K562 (cell line): ENCODE results near the gene MMP28. TPM values are rescaled to one million over a fixed set of nuclear protein-coding genes. Genes with fewer than 3 reads are reported as not detected.

Source experiments
- ATF4 ChIP-seq: fragments of 450-650 bp; formaldehyde crosslinking; IDR thresholded peaks from 2 replicates; pipeline ENCODE4 v1.4.0; 2022; ENCODE audit warnings: mild to moderate bottlenecking, moderate library complexity
- ESRRA ChIP-seq: fragments of 450-650 bp; IDR thresholded peaks from 2 replicates; pipeline ENCODE4 v1.6.1; 2014; ENCODE audit warnings: low read depth, mild to moderate bottlenecking, moderate library complexity, borderline replicate concordance
- JUNB ChIP-seq: fragments of 450-650 bp; formaldehyde crosslinking; conservative IDR thresholded peaks from 2 replicates; pipeline ENCODE4 v1.4.0; 2020; ENCODE audit warnings: mild to moderate bottlenecking
- NFIC ChIP-seq: fragments of 450-650 bp; IDR thresholded peaks from 2 replicates; pipeline ENCODE4 v1.6.1; 2017; ENCODE audit warnings: mild to moderate bottlenecking, inconsistent platforms
- PHB2 ChIP-seq: fragments of 450-650 bp; IDR thresholded peaks from 2 replicates; pipeline ENCODE4 v1.6.1; 2017; ENCODE audit warnings: low read depth
- POLR3A ChIP-seq: IDR thresholded peaks from 2 replicates; pipeline ENCODE4 v1.6.1; 2011; ENCODE audit warnings: borderline replicate concordance, mild to moderate bottlenecking, moderate library complexity; ENCODE audit not compliant: insufficient read length, insufficient read depth; ENCODE audit errors: extremely low read depth
- RAD21 ChIP-seq, 2 experiments: fragments of 250-450 bp in 1 of 2; fragments of 450-650 bp in 1 of 2; sonication (Bioruptor Pico) in 1 of 2; formaldehyde crosslinking in 1 of 2; IDR thresholded peaks in 1 of 2; conservative IDR thresholded peaks in 1 of 2; 2 replicates each; pipeline versions ENCODE4 v1.4.0 to v1.8.0; 2020 to 2022; ENCODE audit warnings: mild to moderate bottlenecking in 2 of 2, moderate library complexity in 1 of 2
- RBM25 ChIP-seq: fragments of 200-400 bp; formaldehyde crosslinking; IDR thresholded peaks from 2 replicates; pipeline ENCODE4 v1.6.1; 2018; ENCODE audit warnings: low read length, low read depth, moderate library complexity; ENCODE audit not compliant: severe bottlenecking
- RFX5 ChIP-seq: IDR thresholded peaks from 2 replicates; pipeline ENCODE4 v1.6.1; 2011; ENCODE audit warnings: low read depth, mild to moderate bottlenecking, improper control_type of control experiment, low read length
- RHOXF2B ChIP-seq: fragments of 250-450 bp; sonication (Bioruptor Pico); conservative IDR thresholded peaks from 2 replicates; pipeline ENCODE4 v1.5.1; 2021
- SMAD4 ChIP-seq: fragments of 250-450 bp; sonication (Bioruptor Pico); conservative IDR thresholded peaks from 2 replicates; pipeline ENCODE4 v1.8.0; 2021; ENCODE audit warnings: inconsistent platforms, mild to moderate bottlenecking, moderate library complexity
- SRF ChIP-seq, 2 experiments: fragments of 250-450, 450-650 bp in 1 of 2; sonication (Bioruptor Pico) in 1 of 2; sonication (generic) in 1 of 2; formaldehyde crosslinking; IDR thresholded peaks; 2 replicates each; pipeline versions ENCODE4 v1.5.0 to v1.5.1; 2020 to 2022; ENCODE audit warnings: mild to moderate bottlenecking in 1 of 2, missing genetic modification reagents in 1 of 2
- SRSF7 ChIP-seq: fragments of 200-400 bp; formaldehyde crosslinking; optimal IDR thresholded peaks from 2 replicates; pipeline ENCODE3; 2017; ENCODE audit warnings: mild to moderate bottlenecking, low read depth, low read length
- U2AF1 ChIP-seq: fragments of 200-400 bp; formaldehyde crosslinking; optimal IDR thresholded peaks from 2 replicates; pipeline ENCODE3; 2017; ENCODE audit warnings: mild to moderate bottlenecking, low read depth, low read length, moderate library complexity
- XRCC4 ChIP-seq: IDR thresholded peaks from one replicate; pipeline ENCODE4 v1.6.1; 2011; ENCODE audit not compliant: insufficient read depth, insufficient read length; ENCODE audit errors: extremely low read depth
- ZNF239 ChIP-seq: fragments of 250-450 bp; sonication (Bioruptor Pico); IDR thresholded peaks from 2 replicates; pipeline ENCODE4 v1.4.0; 2020; ENCODE audit warnings: mild to moderate bottlenecking
- ZNF347 ChIP-seq: fragments of 450-650 bp; formaldehyde crosslinking; IDR thresholded peaks from 2 replicates; pipeline ENCODE4 v1.4.0; 2020; ENCODE audit warnings: low read depth, mild to moderate bottlenecking, moderate library complexity
- ZNF407 ChIP-seq: fragments of 450-650 bp; IDR thresholded peaks from 2 replicates; pipeline ENCODE4 v1.6.1; 2016; ENCODE audit warnings: low read depth
- polyA plus RNA-seq, 8 experiments: library from polyadenylated mRNA; depleted of rRNA in 4 of 8; stranded (reverse) in 5 of 8; unstranded in 3 of 8; fragments of >200 nt; fragmentation: Nextera tagmentation in 2 of 8; fragmentation: Illumina TruSeq in 1 of 8; extraction: Ambion mirVana in 2 of 8; extraction: Trizol in 1 of 8; gene quantifications; 2 replicates each; pipeline versions ENCODE4 v1.2.1 to v1.2.3, GENCODE V29; 2011 to 2014; ENCODE audit warnings: inconsistent platforms in 1 of 8, missing spikeins in 1 of 8
- total RNA-seq, 7 experiments: library from RNA; depleted of rRNA in 6 of 7; stranded (reverse); fragments of >200 nt in 6 of 7; fragmentation: Illumina TruSeq in 2 of 7; extraction: Trizol in 2 of 7; gene quantifications; 2 replicates each; pipeline versions ENCODE4 v1.2.1 to v1.2.3, GENCODE V29; 2011 to 2021; ENCODE audit warnings: low replicate concordance in 1 of 7

MMP28 gene
- total and polyA plus RNA-seq, 9 of the 15 experiments (the other 6 are each of a cell fraction or from before 2014, with no cell fraction given): not detected

GRCh38 chr17:35808962-35809854, 13.8 kb upstream of the MMP28 start, which contains the start of gene TAF15 (continued):
- TF ChIP-seq RAD21 (CRISPR knock-in tag; conservative IDR thresholded peaks at IDR 0.05 in 1 of 2, IDR thresholded peaks at IDR 0.05 in 1 of 2) (peak; percentile 32 to 47; a peak in 3 of 4 replicates), ZNF239 (CRISPR knock-in tag) (0 out of 2 replicates have a peak, but pooled peaks have one; percentile 6), ATF4 (CRISPR knock-in tag) (peak; percentile 50; the same call in 1 of the 2 replicates), XRCC4 (no peak), JUNB (CRISPR knock-in tag) (peak; percentile 45; the same call in 1 of the 2 replicates), SRF (CRISPR knock-in tag; IDR thresholded peaks at IDR 0.05) (peak; percentile 61 to 65; a peak in 3 of 4 replicates), SMAD4 (CRISPR knock-in tag) (peak; percentile 79), SRSF7 (no peak), RFX5 (no peak), RHOXF2B (CRISPR knock-in tag) (no peak), ESRRA (peak; percentile 56; the same call in 1 of the 2 replicates), NFIC (peak; percentile 65), ZNF347 (CRISPR knock-in tag) (no peak), RBM25 (peak; percentile 74), POLR3A (no peak), U2AF1 (peak; percentile 86), PHB2 (no peak), ZNF407 (no peak)
